WTC11 (cell line): Measurements from ENCODE around the gene EDA. TPM values are rescaled to one million over a fixed set of nuclear protein-coding genes. Genes with fewer than 3 reads are reported as not detected.

ENCODE experiments used
- ATAC-seq: fragments of 200-7000 bp; cut with Tn5 transposase; 2 replicates; pipeline ENCODE4 v1.10.0; 2021; ENCODE audit warnings: mild to moderate bottlenecking, moderate library complexity
- CTCF ChIA-PET: fragments of 300-600 bp; sonication (Branson Sonifier 250); formaldehyde crosslinking; loops from one replicate; lab custom pipeline; 2021; ENCODE audit warnings: antibody characterized with exemption; lab: Charles Lee
- POLR2A ChIA-PET: fragments of 350-600 bp; sonication (Branson Sonifier 250); formaldehyde crosslinking; loops from one replicate; lab custom pipeline; 2021; ENCODE audit warnings: antibody characterized with exemption; lab: Charles Lee
- DNase-seq: peaks from one replicate; pipeline ENCODE4 v3.0.0; 2021; ENCODE audit warnings: low spot score
- H3K27ac Mint-ChIP-seq: 2 replicates; pipeline ENCODE4 v1.8.0; 2021; ENCODE audit warnings: mixed read lengths
- H3K27me3 Mint-ChIP-seq: 2 replicates; pipeline ENCODE4 v1.8.0; 2021; ENCODE audit warnings: low read depth, mild to moderate bottlenecking, moderate library complexity, mixed read lengths
- H3K36me3 Mint-ChIP-seq: 2 replicates; pipeline ENCODE4 v1.8.0; 2021; ENCODE audit warnings: mixed read lengths
- H3K4me1 Mint-ChIP-seq: 2 replicates; pipeline ENCODE4 v1.8.0; 2022; ENCODE audit warnings: mixed read lengths
- H3K4me3 Mint-ChIP-seq: 2 replicates; pipeline ENCODE4 v1.8.0; 2021; ENCODE audit warnings: mild to moderate bottlenecking, moderate library complexity, mixed read lengths
- H3K9me3 Mint-ChIP-seq: 2 replicates; pipeline ENCODE4 v1.8.0; 2021; ENCODE audit warnings: mixed read lengths
- ELF4 ChIP-seq: sonication (generic); formaldehyde crosslinking; IDR thresholded peaks from 2 replicates; pipeline ENCODE4 v1.8.1; 2022; ENCODE audit warnings: low read depth, mild to moderate bottlenecking, moderate library complexity, missing genetic modification reagents
- GABPB1 ChIP-seq: sonication (generic); formaldehyde crosslinking; IDR thresholded peaks from 2 replicates; pipeline ENCODE4 v1.8.1; 2023; ENCODE audit warnings: mild to moderate bottlenecking, missing genetic modification reagents
- GRHL2 ChIP-seq: fragments of 250-450 bp; sonication (Bioruptor Pico); IDR thresholded peaks from 2 replicates; pipeline ENCODE4 v1.8.0; 2022; ENCODE audit warnings: mild to moderate bottlenecking, moderate library complexity; ENCODE audit not compliant: insufficient replicate concordance, severe bottlenecking
- SMAD4 ChIP-seq: sonication (generic); formaldehyde crosslinking; IDR thresholded peaks from 2 replicates; pipeline ENCODE4 v1.8.0; 2022; ENCODE audit warnings: mild to moderate bottlenecking, missing genetic modification reagents
- TEAD1 ChIP-seq: sonication (generic); formaldehyde crosslinking; IDR thresholded peaks from 2 replicates; pipeline ENCODE4 v1.8.0; 2022; ENCODE audit warnings: mild to moderate bottlenecking, missing genetic modification reagents
- TEAD4 ChIP-seq: sonication (generic); formaldehyde crosslinking; IDR thresholded peaks from 2 replicates; pipeline ENCODE4 v1.8.0; 2022; ENCODE audit warnings: mild to moderate bottlenecking, missing genetic modification reagents
- ZNF138 ChIP-seq: sonication (generic); formaldehyde crosslinking; conservative IDR thresholded peaks from 2 replicates; pipeline ENCODE4 v1.8.1; 2022; ENCODE audit warnings: mild to moderate bottlenecking, moderate library complexity, missing genetic modification reagents
- ZNF232 ChIP-seq: sonication (generic); formaldehyde crosslinking; IDR thresholded peaks from 2 replicates; pipeline ENCODE4 v1.8.0; 2022; ENCODE audit warnings: mild to moderate bottlenecking, missing genetic modification reagents
- total RNA-seq: library from RNA; stranded (reverse); gene quantifications from 3 replicates; pipeline ENCODE4 v1.2.3, GENCODE V29; 2021
- TF ChIP-seq, protein P1 (sequence below): sonication (generic); formaldehyde crosslinking; IDR thresholded peaks from 2 replicates; pipeline ENCODE4 v1.8.0; 2022; ENCODE audit warnings: mild to moderate bottlenecking, missing genetic modification reagents
- TF ChIP-seq, protein P2 (sequence below): sonication (generic); formaldehyde crosslinking; IDR thresholded peaks from 2 replicates; pipeline ENCODE4 v1.8.1; 2022; ENCODE audit warnings: missing genetic modification reagents, borderline replicate concordance
- TF ChIP-seq, protein P3 (sequence below): fragments of 250-450 bp; sonication (Bioruptor Pico); IDR thresholded peaks from 2 replicates; pipeline ENCODE4 v1.9.0; 2021; ENCODE audit warnings: mild to moderate bottlenecking, borderline replicate concordance
- TF ChIP-seq, protein P4 (sequence below): sonication (generic); formaldehyde crosslinking; conservative IDR thresholded peaks from 2 replicates; pipeline ENCODE4 v1.8.1; 2022; ENCODE audit warnings: mild to moderate bottlenecking, missing genetic modification reagents
- TF ChIP-seq, protein P5 (sequence below): sonication (generic); formaldehyde crosslinking; IDR thresholded peaks from 2 replicates; pipeline ENCODE4 v1.8.1; 2022; ENCODE audit warnings: low read depth, missing genetic modification reagents, borderline replicate concordance
- TF ChIP-seq, protein P6 (sequence below): sonication (generic); formaldehyde crosslinking; IDR thresholded peaks from 2 replicates; pipeline ENCODE4 v1.8.1; 2022; ENCODE audit warnings: mild to moderate bottlenecking, moderate library complexity, missing genetic modification reagents
- TF ChIP-seq, protein P7 (sequence below): sonication (generic); formaldehyde crosslinking; IDR thresholded peaks from 2 replicates; pipeline ENCODE4 v1.8.1; 2023; ENCODE audit warnings: mild to moderate bottlenecking, moderate library complexity, missing genetic modification reagents
- TF ChIP-seq, protein P8 (sequence below): sonication (generic); formaldehyde crosslinking; IDR thresholded peaks from 2 replicates; pipeline ENCODE4 v1.8.1; 2022; ENCODE audit warnings: mild to moderate bottlenecking, missing genetic modification reagents, moderate library complexity, borderline replicate concordance

The EDA gene
- total RNA-seq, 1 experiment from 2014 or later, result 15.1 TPM

DNA sequence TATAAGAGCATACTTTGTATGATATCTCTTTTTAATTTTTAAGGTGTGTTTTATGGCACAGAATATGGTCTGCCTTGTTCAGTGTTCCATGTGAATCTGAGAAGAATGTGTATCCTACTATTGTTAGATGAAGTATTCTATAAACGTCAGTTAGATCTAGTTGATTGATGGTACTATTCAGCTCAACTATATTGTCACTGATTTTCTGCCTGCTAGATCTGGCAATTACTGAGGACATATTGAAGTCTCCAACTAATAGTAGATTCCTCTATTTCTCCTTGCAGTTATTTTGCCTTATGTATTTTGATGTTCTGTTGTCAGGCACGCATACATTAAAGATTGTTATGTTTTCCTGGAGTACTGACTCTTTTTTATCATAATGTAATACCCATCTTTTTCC, 394.1 kb downstream of the EDA start:
- Mint-ChIP-seq H3K27ac (no peak overlapping the region), H3K27me3 (no peaks in the 10 kb centered on the region), H3K4me1 (peaks cover 10% of the 10 kb centered on the region; the same call in 1 of the 2 replicates), H3K9me3 (no peaks in the 10 kb centered on the region), H3K4me3 (no peak overlapping the region), H3K36me3 (no peaks in the 10 kb centered on the region)
- TF ChIP-seq TEAD1 (no peak), ELF4 (CRISPR knock-in tag) (no peak), SMAD4 (CRISPR knock-in tag) (no peak), GABPB1 (no peak), ZNF232 (CRISPR knock-in tag) (no peak), GRHL2 (CRISPR knock-in tag) (no peak), TEAD4 (no peak), ZNF138 (no peak)
- TF ChIP-seq, protein P1, sequence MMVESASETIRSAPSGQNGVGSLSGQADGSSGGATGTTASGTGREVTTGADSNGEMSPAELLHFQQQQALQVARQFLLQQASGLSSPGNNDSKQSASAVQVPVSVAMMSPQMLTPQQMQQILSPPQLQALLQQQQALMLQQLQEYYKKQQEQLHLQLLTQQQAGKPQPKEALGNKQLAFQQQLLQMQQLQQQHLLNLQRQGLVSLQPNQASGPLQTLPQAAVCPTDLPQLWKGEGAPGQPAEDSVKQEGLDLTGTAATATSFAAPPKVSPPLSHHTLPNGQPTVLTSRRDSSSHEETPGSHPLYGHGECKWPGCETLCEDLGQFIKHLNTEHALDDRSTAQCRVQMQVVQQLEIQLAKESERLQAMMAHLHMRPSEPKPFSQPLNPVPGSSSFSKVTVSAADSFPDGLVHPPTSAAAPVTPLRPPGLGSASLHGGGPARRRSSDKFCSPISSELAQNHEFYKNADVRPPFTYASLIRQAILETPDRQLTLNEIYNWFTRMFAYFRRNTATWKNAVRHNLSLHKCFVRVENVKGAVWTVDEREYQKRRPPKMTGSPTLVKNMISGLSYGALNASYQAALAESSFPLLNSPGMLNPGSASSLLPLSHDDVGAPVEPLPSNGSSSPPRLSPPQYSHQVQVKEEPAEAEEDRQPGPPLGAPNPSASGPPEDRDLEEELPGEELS (CRISPR knock-in tag), result no peak
- TF ChIP-seq, protein P2, sequence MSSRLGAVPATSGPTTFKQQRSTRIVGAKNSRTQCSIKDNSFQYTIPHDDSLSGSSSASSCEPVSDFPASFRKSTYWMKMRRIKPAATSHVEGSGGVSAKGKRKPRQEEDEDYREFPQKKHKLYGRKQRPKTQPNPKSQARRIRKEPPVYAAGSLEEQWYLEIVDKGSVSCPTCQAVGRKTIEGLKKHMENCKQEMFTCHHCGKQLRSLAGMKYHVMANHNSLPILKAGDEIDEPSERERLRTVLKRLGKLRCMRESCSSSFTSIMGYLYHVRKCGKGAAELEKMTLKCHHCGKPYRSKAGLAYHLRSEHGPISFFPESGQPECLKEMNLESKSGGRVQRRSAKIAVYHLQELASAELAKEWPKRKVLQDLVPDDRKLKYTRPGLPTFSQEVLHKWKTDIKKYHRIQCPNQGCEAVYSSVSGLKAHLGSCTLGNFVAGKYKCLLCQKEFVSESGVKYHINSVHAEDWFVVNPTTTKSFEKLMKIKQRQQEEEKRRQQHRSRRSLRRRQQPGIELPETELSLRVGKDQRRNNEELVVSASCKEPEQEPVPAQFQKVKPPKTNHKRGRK (CRISPR knock-in tag), result no peak
- TF ChIP-seq, protein P3, sequence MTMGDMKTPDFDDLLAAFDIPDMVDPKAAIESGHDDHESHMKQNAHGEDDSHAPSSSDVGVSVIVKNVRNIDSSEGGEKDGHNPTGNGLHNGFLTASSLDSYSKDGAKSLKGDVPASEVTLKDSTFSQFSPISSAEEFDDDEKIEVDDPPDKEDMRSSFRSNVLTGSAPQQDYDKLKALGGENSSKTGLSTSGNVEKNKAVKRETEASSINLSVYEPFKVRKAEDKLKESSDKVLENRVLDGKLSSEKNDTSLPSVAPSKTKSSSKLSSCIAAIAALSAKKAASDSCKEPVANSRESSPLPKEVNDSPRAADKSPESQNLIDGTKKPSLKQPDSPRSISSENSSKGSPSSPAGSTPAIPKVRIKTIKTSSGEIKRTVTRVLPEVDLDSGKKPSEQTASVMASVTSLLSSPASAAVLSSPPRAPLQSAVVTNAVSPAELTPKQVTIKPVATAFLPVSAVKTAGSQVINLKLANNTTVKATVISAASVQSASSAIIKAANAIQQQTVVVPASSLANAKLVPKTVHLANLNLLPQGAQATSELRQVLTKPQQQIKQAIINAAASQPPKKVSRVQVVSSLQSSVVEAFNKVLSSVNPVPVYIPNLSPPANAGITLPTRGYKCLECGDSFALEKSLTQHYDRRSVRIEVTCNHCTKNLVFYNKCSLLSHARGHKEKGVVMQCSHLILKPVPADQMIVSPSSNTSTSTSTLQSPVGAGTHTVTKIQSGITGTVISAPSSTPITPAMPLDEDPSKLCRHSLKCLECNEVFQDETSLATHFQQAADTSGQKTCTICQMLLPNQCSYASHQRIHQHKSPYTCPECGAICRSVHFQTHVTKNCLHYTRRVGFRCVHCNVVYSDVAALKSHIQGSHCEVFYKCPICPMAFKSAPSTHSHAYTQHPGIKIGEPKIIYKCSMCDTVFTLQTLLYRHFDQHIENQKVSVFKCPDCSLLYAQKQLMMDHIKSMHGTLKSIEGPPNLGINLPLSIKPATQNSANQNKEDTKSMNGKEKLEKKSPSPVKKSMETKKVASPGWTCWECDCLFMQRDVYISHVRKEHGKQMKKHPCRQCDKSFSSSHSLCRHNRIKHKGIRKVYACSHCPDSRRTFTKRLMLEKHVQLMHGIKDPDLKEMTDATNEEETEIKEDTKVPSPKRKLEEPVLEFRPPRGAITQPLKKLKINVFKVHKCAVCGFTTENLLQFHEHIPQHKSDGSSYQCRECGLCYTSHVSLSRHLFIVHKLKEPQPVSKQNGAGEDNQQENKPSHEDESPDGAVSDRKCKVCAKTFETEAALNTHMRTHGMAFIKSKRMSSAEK (CRISPR knock-in tag), result no peak
- TF ChIP-seq, protein P4, sequence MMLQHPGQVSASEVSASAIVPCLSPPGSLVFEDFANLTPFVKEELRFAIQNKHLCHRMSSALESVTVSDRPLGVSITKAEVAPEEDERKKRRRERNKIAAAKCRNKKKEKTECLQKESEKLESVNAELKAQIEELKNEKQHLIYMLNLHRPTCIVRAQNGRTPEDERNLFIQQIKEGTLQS (CRISPR knock-in tag), result no peak
- TF ChIP-seq, protein P5, sequence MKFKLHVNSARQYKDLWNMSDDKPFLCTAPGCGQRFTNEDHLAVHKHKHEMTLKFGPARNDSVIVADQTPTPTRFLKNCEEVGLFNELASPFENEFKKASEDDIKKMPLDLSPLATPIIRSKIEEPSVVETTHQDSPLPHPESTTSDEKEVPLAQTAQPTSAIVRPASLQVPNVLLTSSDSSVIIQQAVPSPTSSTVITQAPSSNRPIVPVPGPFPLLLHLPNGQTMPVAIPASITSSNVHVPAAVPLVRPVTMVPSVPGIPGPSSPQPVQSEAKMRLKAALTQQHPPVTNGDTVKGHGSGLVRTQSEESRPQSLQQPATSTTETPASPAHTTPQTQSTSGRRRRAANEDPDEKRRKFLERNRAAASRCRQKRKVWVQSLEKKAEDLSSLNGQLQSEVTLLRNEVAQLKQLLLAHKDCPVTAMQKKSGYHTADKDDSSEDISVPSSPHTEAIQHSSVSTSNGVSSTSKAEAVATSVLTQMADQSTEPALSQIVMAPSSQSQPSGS, result no peak
- TF ChIP-seq, protein P6, sequence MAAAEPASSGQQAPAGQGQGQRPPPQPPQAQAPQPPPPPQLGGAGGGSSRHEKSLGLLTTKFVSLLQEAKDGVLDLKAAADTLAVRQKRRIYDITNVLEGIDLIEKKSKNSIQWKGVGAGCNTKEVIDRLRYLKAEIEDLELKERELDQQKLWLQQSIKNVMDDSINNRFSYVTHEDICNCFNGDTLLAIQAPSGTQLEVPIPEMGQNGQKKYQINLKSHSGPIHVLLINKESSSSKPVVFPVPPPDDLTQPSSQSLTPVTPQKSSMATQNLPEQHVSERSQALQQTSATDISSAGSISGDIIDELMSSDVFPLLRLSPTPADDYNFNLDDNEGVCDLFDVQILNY, result no peak
- CTCF ChIA-PET, result no interaction called here
- POLR2A ChIA-PET, result no interaction called here
- DNase-seq, result no peak
- ATAC-seq, result no peak

DNA sequence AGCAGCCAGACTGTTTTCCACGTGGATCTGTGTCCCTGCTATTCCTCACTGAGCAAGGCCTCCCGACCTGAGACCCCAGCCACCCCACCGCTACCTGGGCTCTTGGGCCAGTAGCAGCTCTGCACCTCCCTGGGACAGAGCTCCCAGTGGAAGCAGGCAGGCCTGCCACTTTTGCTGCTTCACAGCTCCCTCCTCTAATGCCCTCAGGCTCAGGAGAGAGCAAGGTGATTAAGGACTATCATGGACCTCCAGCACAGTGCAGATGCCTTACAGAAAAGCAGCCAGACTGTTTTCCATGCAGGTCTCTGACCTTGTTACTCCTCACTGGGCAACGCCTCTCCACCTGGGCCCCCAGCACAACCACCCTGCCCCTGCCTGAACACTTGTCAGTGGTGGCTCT, 396.8 kb downstream of the EDA start:
- Mint-ChIP-seq H3K4me1 (peaks cover 10% of the 10 kb centered on the region; the same call in 1 of the 2 replicates), H3K9me3 (peaks cover 11% of the 10 kb centered on the region), H3K4me3 (no peak overlapping the region), H3K27me3 (peaks cover 3% of the 10 kb centered on the region; the same call in 1 of the 2 replicates), H3K36me3 (0 out of 2 replicates have a peak, but pooled peaks cover 3% of the 10 kb centered on the region), H3K27ac (no peak overlapping the region)
- POLR2A ChIA-PET, result no interaction called here
- CTCF ChIA-PET, result interaction anchor here (1.4 to 2.3 kb wide), 3 partner anchors 18 to 85 kb away, joined by 5 to 6 read pairs (median 6); no protein-coding TSS in a partner anchor
- DNase-seq, result no peak
- TF ChIP-seq, protein P7, sequence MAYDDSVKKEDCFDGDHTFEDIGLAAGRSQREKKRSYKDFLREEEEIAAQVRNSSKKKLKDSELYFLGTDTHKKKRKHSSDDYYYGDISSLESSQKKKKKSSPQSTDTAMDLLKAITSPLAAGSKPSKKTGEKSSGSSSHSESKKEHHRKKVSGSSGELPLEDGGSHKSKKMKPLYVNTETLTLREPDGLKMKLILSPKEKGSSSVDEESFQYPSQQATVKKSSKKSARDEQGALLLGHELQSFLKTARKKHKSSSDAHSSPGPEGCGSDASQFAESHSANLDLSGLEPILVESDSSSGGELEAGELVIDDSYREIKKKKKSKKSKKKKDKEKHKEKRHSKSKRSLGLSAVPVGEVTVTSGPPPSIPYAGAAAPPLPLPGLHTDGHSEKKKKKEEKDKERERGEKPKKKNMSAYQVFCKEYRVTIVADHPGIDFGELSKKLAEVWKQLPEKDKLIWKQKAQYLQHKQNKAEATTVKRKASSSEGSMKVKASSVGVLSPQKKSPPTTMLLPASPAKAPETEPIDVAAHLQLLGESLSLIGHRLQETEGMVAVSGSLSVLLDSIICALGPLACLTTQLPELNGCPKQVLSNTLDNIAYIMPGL, result no peak
- TF ChIP-seq, protein P8, sequence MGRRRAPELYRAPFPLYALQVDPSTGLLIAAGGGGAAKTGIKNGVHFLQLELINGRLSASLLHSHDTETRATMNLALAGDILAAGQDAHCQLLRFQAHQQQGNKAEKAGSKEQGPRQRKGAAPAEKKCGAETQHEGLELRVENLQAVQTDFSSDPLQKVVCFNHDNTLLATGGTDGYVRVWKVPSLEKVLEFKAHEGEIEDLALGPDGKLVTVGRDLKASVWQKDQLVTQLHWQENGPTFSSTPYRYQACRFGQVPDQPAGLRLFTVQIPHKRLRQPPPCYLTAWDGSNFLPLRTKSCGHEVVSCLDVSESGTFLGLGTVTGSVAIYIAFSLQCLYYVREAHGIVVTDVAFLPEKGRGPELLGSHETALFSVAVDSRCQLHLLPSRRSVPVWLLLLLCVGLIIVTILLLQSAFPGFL (CRISPR knock-in tag), result no peak
- ATAC-seq, result peak; percentile 32
